HG03135 (cell line): Measurements from ENCODE around the gene ITGA5.

ENCODE experiments used
- ATAC-seq: cut with Tn5 transposase; IDR thresholded peaks from one replicate; pipeline ENCODE4 v1.9.1; 2021; ENCODE audit warnings: mild to moderate bottlenecking, moderate library complexity; ENCODE audit not compliant: unreplicated experiment

Gene ITGA5

DNA sequence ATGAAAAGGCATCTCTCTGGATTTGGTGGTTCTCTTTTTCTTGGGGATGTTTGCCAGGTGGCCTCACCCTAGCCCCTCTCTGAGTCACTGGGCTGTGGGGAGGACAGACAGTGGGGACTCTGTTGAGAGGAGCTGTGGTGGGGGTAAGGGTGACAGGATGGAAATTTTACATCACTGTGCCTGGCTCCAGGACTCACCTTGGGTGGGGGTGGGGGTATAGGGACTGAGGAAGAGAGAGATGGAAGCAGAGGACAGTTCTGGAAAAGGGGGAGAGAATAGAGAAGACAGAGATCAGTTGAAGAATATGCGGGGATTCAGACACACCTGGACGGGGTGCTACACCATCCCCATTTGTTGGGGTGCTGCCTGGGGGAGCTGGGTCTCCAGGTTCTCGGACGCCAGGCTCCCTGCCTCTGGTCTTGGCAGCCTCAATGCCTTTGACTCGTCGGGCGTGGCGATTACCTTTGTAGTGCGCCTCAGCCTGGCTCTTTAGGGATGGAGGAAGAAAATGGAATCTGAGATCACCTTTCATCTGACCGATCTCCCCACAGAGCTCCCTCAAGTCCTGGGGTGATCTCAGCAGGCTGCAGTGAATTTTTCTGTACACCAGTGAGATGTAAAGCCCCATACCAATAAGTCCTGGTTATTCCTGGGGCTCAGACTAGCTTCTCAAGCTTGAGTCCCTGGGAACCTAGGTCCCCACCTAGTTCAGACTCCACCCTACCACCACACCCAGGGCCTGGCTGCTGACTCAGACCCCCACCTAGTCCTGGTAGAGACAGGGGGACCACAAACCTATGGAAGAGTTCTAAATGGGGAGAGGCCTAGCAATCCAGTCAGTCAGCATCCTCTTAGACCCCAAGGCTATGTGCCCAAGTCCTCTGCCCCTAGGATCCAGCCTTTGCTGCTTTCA is 45.2 kb downstream of the ITGA5 start:
- ATAC-seq: no peak

DNA sequence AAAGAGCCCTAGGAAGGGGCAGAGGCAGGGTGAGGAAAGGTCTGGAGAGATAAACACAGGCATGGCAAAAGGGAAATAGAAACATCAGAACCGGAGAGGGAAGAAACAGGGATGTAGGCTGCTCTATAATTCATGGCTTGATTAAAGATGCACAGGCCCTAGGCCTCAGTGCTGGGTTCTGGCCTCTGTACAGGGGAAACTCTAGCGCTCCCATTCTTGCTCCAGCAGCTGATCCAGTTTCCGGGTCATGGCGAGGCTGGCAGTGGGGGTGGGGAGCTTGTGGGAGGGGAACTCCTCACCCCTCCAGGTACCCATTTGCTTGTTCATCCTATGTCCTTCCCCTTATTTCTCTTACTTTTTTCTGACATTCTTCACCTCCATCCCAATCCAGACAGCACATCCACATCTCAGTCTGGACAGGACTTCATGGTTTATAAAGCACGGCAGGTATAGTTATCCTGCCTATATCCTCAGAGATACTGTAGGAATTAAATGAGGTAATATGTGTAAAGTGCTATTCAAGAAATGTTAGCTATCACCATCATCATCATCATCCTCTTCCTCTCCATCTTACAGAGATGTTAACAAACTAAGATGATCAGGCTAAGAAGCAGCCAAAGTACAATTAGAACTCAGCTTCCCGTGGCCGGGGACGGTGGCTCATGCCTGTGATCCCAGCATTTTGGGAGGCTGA is 46.8 kb downstream of the ITGA5 start:
- ATAC-seq: no peak

DNA sequence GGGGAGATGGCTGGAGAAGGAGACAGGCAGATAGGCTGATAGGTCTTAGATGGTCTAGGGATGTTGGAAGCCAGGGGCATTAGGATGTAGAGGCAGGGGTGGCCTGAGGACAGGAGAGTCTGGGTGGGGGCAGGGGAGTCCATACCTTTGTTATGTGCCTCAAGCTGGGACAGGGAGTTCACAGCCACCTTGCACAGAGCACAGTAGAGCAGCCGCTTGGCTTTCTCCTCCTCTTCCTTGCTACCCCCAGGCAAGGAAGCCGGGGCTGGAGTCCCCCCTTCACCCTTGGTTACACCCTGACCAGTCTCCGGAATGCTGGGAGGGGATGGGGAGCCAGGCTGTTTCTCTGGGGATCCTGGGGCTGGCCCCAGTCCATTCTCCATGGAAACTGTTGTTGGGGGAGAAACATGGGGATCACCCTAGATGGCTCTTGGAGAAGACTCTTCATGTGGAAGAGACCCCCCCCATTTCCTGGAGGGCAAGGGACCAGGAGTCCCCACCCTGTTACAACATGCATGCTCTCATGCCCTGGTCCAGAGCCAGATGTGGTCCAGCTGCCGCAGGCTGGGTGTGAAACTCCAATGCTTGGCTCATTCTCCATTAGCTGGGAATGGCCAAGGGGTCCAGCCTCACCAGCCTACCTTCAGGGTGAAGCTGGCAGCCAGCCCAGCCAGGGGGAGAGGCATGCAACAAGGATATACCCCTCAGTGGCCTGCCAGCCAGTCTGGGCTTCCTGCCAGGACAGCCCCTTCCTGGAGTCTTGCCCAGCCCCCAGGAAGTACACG is 47.5 kb downstream of the ITGA5 start:
- ATAC-seq: no peak

DNA sequence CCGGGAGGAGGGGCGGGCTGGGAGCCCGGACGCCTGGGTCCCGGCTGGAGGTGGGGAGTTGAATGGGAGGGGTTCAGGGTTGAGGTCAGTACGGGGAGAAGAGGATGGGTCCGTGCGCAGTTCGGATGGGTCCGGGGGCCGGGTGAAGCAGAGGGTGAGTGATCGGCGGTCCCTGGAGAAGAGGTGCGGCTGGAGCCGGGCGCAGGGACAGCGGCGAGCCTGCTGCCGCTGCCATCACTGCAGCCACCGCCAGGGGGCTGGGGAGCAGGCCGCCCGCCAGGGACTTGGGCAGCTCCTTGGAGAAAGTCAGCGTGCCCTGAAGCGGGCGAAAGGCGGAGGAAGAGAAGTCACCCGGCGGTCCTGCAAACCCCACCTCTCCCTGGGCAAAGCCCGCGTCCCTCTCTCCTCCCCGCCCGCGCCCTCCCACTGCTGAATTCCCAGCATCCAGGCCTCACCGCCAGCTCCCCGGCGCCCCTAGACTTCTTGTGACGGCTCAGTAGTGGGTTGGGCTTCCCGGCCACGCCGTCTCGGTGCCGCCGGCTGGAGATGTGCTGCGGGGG is 48.8 kb downstream of the ITGA5 start:
- ATAC-seq: no peak

DNA sequence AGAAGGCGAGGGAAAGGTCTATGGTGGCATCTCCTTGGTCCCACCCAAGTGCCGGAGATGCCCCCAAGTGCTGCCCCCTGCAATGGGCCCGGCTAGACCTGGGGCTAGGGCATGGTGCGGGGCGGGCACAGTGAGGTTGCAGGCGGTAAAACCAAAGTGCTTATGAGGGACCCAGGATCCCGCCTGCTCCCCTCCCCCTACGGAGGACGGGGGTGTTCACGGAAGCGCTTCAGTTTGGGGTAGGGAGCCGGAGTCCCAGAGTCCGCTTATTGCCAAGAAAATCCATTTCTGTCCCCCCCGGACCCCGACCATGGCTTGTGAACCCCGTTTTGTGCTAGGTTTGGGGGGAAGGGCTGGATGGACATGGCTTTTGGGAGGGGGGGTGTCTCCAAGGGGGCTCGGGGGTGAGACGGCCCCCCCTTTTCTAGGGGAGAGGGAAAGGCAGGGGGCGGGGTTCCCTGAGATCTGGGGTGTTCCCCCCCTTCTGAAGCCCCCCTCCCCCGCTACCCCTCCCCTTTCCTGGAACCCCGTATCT is 49.4 kb downstream of the ITGA5 start:
- no peak for ATAC-seq

DNA sequence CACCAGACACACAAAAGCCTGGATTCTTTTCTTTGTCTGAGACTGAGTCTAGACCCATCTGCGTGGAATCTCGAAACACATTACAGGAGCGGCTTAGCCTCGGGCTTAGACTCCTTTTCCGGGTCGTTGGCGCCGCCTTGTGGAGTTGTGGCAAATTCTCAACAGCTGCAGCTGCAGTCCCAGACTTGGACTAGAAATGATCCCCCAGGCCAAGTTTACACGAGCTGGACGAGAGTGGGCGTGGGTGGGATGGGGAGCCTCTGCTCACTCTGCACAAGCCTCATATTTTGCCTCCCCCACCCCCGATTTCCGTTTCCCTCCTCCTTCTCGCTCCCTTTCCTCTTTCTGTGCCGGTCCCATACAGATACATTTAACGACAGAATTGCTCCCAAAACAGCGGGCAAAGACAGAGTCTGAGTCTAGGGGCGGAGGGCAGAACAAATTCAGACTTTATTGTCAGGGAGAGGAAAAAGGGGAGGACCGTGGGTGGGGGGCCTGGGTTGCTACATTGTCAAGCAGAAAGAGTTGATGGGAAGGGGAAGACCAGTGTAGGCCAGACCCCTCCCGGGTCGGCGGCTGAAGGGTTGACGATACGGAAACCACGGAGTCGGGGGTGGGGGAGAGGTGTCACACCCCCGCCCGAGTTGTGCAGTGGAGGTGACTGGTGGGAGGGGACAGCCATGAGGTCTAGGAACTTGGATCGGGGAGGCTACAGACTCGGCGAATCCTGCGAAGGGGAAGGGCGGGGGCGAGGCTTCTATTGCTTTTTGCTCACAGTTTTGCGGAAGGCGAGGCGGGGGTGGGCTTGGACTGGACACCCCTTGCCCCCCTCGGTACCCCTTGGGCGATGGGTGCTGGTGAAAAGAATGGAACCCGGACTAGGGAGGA is 50.1 kb downstream of the ITGA5 start:
- peak; percentile 66 for ATAC-seq

DNA sequence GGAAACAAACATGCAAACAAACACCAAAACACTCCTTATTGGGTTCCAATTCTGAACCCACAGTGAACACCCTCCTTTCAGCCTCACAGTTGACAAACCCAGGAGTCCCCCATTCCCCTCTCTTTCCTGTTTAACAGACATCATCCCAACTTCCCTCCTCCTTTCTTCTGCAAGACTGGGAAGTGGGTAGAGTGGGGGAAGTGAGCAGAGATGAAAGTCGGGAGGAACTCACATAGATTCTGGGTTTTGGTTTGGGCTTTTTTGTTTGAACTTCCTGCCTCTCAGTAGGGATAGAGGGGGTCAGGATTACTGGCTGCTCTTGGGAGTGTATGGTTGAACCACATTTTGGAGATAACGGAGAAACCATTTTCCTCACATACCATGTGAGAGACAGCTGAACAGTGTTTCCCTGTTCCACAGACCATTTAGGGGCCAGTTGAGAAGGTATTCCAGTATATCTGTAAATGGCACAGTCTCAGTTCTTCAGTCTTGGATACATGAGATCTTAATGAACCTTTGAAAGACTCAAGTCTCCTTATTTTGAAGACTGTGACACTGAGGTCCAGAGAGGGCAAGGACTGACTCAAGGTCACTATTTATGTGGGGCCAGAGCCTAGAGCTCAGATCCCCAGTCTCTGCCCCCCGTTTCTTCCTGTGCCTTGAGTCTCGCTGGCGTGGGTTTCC is 50.9 kb downstream of the ITGA5 start:
- ATAC-seq: peak; percentile 11

- no peak for ATAC-seq
Observed at GRCh38 chr12:54364413-54364812, 54.7 kb downstream of the ITGA5 start, which contains the start of gene GPR84. Gene GPR84 (minus strand): TSS chr12:54364486. CDS start chr12:54363851, 635 bp downstream.

GRCh38 chr12:54363618-54364017 is 55.4 kb downstream of the ITGA5 start:
- ATAC-seq: no peak

GRCh38 chr12:54363047-54363446 is 56.0 kb downstream of the ITGA5 start:
- no peak for ATAC-seq

GRCh38 chr12:54360717-54361456 is 58.2 kb downstream of the ITGA5 start:
- ATAC-seq: no peak

DNA sequence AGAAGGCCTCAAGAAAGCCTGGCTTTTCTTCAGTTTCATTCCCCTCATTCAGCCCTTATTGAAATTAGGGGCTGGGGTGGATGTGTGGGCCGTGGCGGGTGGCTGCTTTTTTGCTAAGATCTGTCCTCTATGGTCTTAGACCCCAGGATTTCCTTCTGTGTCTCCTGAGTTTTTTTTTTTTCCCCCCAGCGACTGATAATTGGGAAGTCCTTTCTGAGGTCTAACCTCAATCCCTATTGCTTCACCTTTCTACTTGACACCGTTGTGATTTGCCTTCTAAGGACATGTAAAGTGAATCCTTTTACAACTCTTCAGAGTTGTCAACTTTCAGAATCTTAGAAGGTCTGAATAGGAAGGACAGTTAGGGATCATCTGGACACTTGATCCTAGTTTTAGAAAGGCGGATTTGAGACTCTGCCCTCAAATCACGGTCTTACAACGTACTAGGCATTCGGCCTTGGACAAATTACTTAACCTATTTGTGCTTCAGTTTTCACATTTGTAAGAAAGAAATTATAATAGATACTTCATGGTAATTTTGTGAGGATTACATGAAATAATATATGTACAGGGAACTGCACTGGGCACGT is 59.2 kb downstream of the ITGA5 start:
- ATAC-seq: no peak

GRCh38 chr12:54358945-54359761 is 59.9 kb downstream of the ITGA5 start:
- ATAC-seq: peak; percentile 97

- no peak for ATAC-seq
Observed at GRCh38 chr12:54358191-54358944, 60.7 kb downstream of the ITGA5 start.

GRCh38 chr12:54357506-54358190 is 61.4 kb downstream of the ITGA5 start:
- ATAC-seq: no peak

GRCh38 chr12:54356951-54357356 is 62.1 kb downstream of the ITGA5 start:
- ATAC-seq: no peak
